Testis (tissue), 3 donors: ENCODE measurements around the gene TNFRSF11A. TPM values are rescaled to one million over a fixed set of nuclear protein-coding genes. Genes with fewer than 3 reads are reported as not detected.

Experiments
- DNase-seq: peaks from one replicate; pipeline ENCODE4 v3.0.0-alpha.2; 2019
- H3K27ac ChIP-seq, 2 donors: fragments of 200-600 bp; sonication (generic); one replicate each; pipeline ENCODE4 v1.5.1; 2019
- H3K27me3 ChIP-seq: fragments of 200-600 bp; sonication (generic); one replicate; pipeline ENCODE4 v1.5.1; 2019
- H3K36me3 ChIP-seq: fragments of 200-600 bp; sonication (generic); one replicate; pipeline ENCODE4 v1.5.1; 2017; ENCODE audit warnings: low read depth; ENCODE audit errors: missing control alignments
- H3K4me1 ChIP-seq: fragments of 200-600 bp; sonication (generic); one replicate; pipeline ENCODE4 v1.5.1; 2019
- H3K4me3 ChIP-seq, 2 donors: fragments of 200-600 bp; sonication (generic); one replicate each; pipeline ENCODE4 v1.5.1; 2017 to 2019
- H3K9me3 ChIP-seq: fragments of 200-600 bp; sonication (generic); one replicate; pipeline ENCODE4 v1.5.1; 2017
- POLR2A ChIP-seq: fragments of 450-650 bp; IDR thresholded peaks from one replicate; pipeline ENCODE4 v1.6.1; 2017; ENCODE audit warnings: antibody characterized with exemption, mild to moderate bottlenecking, moderate library complexity
- WGBS, 2 donors: methylation state at CpG; one replicate each; pipeline ENCODE4 v1.1.5; 2018; 5-methylcytosine and 5-hydroxymethylcytosine counted together
- intact Hi-C: fragments of 100-400 bp; cut with DNase I; formaldehyde crosslinking; loops from one replicate; pipeline ENCODE4 v1.15.1; 2023; ENCODE audit warnings: low total_unique reads
- polyA plus RNA-seq: library from polyadenylated mRNA; stranded (reverse); fragments of 350-450 nt; fragmentation: Illumina TruSeq; extraction: RNeasy Lipid Tissue Mini Kit (QIAGEN cat#74804); gene quantifications from one replicate; pipeline ENCODE4 v1.2.3, GENCODE V29; 2014; ENCODE audit warnings: low read depth, low replicate concordance; ENCODE audit not compliant: insufficient read depth
- total RNA-seq, 2 donors: library from RNA; depleted of rRNA; stranded (reverse); fragments of >200 nt; gene quantifications; one replicate each; pipeline ENCODE4 v1.2.3, GENCODE V29; 2016
- TF ChIP-seq, protein P1 (sequence below), 3 experiments: fragments of 450-650 bp in 2 of 3; fragments of 200-600 bp in 1 of 3; sonication (generic) in 1 of 3; IDR thresholded peaks; one replicate each; pipeline ENCODE4 v1.5.1; 2016 to 2019; ENCODE audit warnings: antibody characterized with exemption in 3 of 3, mild to moderate bottlenecking in 2 of 3, moderate library complexity in 1 of 3

Gene TNFRSF11A
- total and polyA plus RNA-seq, 3 donors from 2014 or later, result 2.4 to 3.3 (median 3.0) TPM

GRCh38 chr18:62280786-62281185, 44.3 kb upstream of the TNFRSF11A start:
- TF ChIP-seq POLR2A, result no peak
- TF ChIP-seq, protein P1, sequence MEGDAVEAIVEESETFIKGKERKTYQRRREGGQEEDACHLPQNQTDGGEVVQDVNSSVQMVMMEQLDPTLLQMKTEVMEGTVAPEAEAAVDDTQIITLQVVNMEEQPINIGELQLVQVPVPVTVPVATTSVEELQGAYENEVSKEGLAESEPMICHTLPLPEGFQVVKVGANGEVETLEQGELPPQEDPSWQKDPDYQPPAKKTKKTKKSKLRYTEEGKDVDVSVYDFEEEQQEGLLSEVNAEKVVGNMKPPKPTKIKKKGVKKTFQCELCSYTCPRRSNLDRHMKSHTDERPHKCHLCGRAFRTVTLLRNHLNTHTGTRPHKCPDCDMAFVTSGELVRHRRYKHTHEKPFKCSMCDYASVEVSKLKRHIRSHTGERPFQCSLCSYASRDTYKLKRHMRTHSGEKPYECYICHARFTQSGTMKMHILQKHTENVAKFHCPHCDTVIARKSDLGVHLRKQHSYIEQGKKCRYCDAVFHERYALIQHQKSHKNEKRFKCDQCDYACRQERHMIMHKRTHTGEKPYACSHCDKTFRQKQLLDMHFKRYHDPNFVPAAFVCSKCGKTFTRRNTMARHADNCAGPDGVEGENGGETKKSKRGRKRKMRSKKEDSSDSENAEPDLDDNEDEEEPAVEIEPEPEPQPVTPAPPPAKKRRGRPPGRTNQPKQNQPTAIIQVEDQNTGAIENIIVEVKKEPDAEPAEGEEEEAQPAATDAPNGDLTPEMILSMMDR (IDR thresholded peaks at IDR 0.05), result no peak
- no peaks in the 10 kb centered on the region for H3K36me3 ChIP-seq
- no peak overlapping the region for H3K4me3 ChIP-seq
- WGBS, 2 donors, result 84% methylated on average over 1 of the region's 1 CpG
- H3K4me1 ChIP-seq, result peaks cover 12% of the 10 kb centered on the region
- H3K27me3 ChIP-seq, result no peaks in the 10 kb centered on the region
- H3K27ac ChIP-seq, result no peak overlapping the region
- no peaks in the 10 kb centered on the region for H3K9me3 ChIP-seq
- intact Hi-C loops, result no loop called here
- no peak for DNase-seq

DNA sequence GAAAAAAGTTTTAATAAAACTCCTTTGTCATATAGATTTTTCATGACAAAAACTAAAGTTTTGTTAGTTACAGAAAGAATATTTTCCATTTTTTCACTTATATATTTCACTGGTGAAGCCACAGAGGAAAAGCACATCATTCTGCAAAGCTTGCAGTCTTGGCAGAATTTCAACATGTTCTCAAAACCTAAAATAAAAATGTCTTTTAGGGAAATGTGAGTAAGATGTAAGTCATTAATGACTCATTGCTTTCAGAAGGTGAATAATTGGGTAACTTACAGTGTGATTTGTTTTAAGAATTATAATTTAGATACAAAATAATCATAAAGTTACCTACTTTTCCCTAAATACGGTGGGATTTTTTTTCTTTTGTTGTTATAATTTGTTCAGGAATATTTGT, 43.4 kb upstream of the TNFRSF11A start:
- DNase-seq, result no peak
- Histone ChIP-seq H3K36me3 (no peaks in the 10 kb centered on the region), H3K4me3 (no peak overlapping the region), H3K4me1 (peaks cover 12% of the 10 kb centered on the region), H3K27ac (no peak overlapping the region), H3K9me3 (no peaks in the 10 kb centered on the region), H3K27me3 (no peaks in the 10 kb centered on the region)
- intact Hi-C loops, result no loop called here
- 46 to 66% methylated on average over 1 of the region's 1 CpG for WGBS, 2 donors
- TF ChIP-seq, protein P1 (IDR thresholded peaks at IDR 0.05), result no peak
- TF ChIP-seq POLR2A, result no peak

DNA sequence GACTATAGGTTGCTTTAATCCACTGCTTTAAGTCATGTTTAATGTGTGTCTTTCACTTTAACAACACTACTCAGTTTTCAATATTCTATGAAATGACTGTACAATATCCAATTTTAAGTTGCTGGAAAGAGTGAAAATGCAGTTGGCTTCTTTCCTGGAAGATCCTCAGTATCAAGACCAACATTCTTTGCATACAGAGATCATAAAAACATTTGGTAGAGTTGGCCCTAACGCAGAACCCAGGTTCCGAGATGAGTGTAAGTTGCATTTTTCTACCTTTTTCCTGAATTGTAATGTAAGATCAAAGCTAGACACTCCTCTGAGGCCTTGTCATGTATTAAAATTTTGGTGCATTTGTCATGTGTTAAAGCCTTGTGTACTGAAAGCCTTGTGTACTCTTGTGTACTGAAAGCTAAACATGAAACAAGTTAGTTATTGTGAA, 42.9 kb upstream of the TNFRSF11A start:
- H3K36me3 ChIP-seq, result no peaks in the 10 kb centered on the region
- no peak for DNase-seq
- intact Hi-C loops, result no loop called here
- H3K4me1 ChIP-seq, result peaks cover 12% of the 10 kb centered on the region
- TF ChIP-seq, protein P1 (IDR thresholded peaks at IDR 0.05), result no peak
- TF ChIP-seq POLR2A, result no peak
- no peak overlapping the region for H3K27ac ChIP-seq
- no peak overlapping the region for H3K4me3 ChIP-seq
- WGBS, 2 donors, result 67 to 71% methylated on average over 2 of the region's 2 CpGs
- no peaks in the 10 kb centered on the region for H3K9me3 ChIP-seq
- H3K27me3 ChIP-seq, result no peaks in the 10 kb centered on the region

GRCh38 chr18:62284637-62285036, 40.5 kb upstream of the TNFRSF11A start:
- H3K4me3 ChIP-seq, result no peak overlapping the region
- no peak for DNase-seq
- WGBS, 2 donors, result 67% methylated on average over 3 of the region's 3 CpGs
- H3K27ac ChIP-seq, result peak overlapping the region in 1 of 2 donors; percentile 44
- H3K9me3 ChIP-seq, result no peaks in the 10 kb centered on the region
- intact Hi-C loops, result no loop called here
- H3K36me3 ChIP-seq, result no peaks in the 10 kb centered on the region
- no peaks in the 10 kb centered on the region for H3K27me3 ChIP-seq
- peaks cover 12% of the 10 kb centered on the region for H3K4me1 ChIP-seq
- no peak for TF ChIP-seq POLR2A
- TF ChIP-seq, protein P1 (IDR thresholded peaks at IDR 0.05), result no peak

- TF ChIP-seq POLR2A, result no peak
- TF ChIP-seq, protein P1 (IDR thresholded peaks at IDR 0.05), result no peak
- 90 to 96% methylated on average over 6 of the region's 6 CpGs for WGBS, 2 donors
- no peak for DNase-seq
- Histone ChIP-seq H3K4me3 (no peak overlapping the region), H3K36me3 (no peaks in the 10 kb centered on the region), H3K27me3 (no peaks in the 10 kb centered on the region), H3K4me1 (peaks cover 12% of the 10 kb centered on the region), H3K9me3 (no peaks in the 10 kb centered on the region), H3K27ac (peak overlapping the region in 1 of 2 donors; percentile 44)
- intact Hi-C loops, result no loop called here
Measured at GRCh38 chr18:62285281-62285680, 39.8 kb upstream of the TNFRSF11A start.
